NCI-H128 (cell line): ENCODE data around the gene CLMP.

Experiments used
- DNase-seq: peaks from one replicate; lab custom pipeline; 2025; ENCODE audit not compliant: unreplicated experiment; lab: John Stamatoyannopoulos, UW

The CLMP gene

DNA sequence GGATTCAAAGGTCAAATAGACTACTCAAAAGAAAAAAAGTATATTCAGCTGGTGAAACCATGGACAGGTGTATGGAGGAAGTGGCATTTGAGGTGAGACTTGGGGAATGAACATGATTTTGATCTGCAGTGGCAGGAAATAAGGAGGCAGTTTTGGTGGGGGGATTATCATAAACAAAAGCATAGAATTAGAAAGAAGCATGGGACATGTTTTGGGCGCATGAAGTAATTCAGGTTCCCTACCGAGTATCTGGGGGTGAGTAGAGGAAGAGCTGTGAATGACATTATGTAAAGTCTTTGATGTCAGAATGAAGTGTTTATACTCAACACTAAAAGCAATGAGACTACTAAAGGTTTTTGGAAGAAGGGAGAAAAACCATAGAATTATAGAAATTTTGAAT lies 3.1 kb downstream of the CLMP start:
- DNase-seq = no peak

DNA sequence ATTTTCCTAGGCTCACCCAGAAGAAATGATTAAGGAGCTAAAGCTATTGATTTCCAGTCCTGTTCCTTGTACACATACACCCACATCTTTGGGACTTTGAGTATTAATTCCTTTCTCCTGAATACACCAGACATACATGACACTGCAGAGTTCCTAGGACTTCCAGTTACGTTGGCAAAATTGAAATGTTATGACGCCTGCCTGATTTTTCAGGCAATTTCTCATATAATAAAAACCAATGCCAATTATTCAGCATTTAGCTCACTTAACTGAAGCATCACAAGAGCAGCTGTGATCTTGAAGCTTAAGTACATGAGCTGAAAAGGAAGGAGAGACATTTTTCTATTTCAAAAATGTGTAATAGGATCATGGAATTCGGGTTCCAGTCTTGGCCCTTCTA lies 4.5 kb downstream of the CLMP start:
- no peak for DNase-seq

DNA sequence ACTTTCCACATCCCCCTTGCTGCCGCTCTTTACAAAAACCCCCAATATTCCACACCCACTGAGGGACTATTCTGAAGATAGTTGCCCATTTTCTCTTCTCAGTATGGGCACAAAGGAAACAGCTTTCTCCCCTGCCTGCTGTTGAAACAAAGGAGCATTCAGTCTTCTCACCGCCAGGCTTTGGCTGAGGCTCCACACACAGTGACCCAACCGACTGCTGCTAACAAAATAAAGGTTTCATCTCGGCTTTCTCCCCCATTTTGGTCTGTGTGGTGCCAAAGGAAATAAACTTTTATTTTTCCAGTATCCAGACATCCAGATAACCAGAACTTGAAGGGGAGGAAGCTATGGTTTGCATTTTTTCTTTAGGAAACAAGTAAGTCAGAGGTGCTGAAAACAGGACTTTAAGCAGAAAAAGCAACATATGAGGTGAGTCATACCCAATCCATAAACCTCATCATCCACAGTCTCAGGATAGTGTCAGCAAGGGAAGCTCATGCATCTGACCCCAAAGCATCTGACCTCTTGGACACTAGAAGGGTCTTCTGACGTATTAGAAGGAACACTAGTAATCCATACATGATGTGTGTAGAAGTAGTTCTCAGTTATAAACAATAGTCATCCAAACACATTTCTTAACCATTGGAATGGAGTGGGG lies 6.4 kb downstream of the CLMP start:
- no peak for DNase-seq

DNA sequence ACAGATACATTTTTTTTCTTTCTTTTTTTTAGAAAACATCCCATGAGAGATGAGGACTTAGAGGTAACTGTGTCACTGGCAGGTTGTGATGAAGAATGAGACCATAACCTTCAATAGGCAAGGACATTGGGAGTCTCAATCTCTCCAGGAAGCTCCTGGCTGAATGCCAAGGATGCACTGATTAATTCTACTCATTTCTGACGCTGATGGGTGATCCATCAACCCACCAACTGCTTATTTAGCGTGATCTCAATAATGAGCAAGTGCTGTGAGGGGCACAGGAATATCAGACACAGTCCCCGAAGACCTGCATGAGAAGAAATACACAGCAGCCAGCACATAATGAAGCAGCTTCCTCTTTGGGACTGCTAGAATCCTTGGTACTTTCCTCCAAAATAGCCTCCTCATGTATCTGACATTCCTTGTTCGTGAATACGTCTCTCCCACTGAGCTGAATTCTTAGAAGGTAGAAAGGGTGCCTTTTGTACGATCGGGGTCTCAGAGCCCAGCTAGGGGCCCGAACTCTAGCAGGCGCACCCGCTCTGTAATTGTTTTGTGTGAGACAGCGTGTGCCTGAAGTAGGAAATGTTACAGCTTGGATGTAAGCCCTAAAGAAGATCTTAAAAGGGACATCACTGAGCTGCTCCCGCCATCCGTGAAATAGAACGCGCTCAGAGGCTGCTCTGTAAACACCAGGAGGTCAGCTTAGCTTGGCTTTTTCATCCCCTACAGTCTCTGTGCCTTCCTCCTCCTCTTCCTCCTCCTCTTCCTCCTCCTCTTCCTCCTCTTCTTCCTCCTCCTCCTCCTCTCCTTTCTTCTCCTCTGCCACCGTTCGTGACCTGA lies 7.2 kb downstream of the CLMP start:
- no peak for DNase-seq

DNA sequence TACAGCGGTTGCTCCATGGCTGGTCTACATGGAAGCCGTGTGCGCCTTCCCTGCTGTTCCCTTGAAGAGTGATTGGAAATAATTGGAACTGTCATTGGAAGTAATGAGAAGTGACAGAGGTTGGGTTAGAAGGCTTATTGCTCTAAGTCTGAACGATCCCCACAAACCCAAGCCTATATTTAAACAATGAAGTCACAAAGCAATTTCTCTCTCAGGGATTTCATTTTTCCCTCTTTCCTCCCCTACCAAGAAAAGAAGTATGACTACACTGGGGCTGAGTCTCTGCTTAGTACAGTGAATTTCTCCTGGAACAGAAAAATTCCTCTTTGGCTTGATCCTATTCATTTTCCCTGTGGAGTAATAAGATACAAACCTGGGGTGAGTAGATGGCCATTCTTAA lies 7.8 kb downstream of the CLMP start:
- no peak for DNase-seq

DNA sequence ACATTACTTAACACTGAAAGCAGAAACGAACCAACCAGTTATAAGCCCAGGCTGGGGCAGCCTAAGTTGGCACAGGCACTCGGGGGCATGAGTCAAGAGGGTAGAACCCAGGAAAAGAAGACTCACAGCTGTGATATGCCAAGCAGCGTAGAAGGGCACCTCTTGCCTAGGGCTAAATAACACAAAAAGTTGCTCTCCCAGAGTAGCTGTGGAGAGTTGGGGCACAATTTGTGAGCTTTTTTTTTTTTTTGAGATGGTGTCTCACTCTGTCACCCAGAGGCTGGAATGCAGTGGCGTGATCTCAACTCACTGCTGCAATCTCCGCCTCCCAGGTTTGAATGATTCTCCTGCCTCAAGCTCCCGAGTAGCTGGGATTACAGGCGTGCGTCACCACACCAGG lies 8.8 kb downstream of the CLMP start:
- no peak for DNase-seq

DNA sequence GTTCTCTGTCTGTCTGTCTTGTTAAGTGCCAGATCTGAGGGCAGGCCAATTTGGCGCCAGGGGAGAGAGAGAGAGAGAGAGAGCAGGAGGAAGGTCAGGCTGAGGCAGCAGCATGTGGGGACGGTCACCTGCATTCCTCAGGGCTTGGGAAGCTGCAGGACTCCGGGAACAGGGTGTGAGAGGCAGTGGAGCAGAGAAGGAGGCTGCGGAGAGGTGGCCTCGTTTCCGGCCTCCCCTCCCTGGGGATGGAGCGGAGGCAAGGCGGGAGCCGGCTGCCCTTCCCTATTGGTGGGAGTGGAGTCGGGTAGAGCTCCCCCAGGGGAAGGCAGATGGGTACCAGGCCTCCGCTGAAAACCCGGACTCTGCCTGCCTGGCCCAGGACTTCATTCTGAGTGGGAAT lies 9.7 kb downstream of the CLMP start:
- no peak for DNase-seq

DNA sequence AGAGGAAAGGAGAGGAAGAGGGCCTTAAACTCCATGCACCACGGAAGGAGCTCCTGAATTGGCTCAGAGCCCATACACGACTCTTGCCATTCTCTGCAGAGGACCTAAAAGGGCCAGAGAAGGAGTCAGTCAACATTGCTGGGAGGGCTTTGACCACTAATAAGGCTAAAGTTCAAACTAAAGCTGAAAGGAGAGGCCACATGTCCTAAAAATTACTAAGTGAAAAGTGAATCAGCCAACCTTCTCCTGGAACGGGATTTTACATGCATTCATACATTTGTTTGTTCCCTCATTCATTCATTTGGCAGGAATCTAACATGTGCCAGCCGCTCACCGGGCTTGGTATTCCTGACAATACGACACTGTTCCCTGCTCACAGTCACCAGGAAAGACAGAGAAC lies 10.5 kb downstream of the CLMP start:
- DNase-seq = no peak

DNA sequence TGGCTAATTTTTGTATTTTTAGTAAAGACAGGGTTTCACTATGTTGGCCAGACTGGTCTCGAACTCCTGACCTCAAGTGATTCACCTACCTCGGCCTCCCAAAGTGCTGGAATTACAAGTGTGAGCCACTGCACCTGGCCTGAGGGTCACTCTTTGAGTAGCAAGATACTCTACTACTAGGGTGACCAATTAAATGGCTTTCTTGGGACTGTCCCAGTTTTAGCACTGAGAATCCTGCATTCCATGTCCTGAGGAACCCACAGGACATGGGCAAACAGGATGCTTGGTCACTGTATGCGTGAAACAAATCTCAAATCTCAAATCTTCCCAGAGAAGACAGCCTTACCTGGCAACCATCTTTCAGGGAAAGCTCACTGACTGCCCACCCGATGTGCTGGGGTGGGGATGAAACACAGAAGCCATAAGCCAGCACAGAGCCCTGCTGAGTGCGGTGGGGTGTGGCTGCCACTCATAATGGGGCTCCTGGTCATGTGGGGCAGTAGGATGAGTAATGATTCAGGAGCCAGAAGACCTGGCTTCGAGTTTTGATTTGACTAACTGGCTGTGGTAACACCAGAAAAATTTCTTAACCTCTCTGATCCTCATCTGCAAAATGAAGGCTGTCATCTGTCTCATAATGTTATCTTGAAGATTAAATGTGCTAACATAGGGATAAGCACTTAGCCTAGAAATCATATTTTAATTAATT lies 11.5 kb downstream of the CLMP start:
- DNase-seq = no peak

DNA sequence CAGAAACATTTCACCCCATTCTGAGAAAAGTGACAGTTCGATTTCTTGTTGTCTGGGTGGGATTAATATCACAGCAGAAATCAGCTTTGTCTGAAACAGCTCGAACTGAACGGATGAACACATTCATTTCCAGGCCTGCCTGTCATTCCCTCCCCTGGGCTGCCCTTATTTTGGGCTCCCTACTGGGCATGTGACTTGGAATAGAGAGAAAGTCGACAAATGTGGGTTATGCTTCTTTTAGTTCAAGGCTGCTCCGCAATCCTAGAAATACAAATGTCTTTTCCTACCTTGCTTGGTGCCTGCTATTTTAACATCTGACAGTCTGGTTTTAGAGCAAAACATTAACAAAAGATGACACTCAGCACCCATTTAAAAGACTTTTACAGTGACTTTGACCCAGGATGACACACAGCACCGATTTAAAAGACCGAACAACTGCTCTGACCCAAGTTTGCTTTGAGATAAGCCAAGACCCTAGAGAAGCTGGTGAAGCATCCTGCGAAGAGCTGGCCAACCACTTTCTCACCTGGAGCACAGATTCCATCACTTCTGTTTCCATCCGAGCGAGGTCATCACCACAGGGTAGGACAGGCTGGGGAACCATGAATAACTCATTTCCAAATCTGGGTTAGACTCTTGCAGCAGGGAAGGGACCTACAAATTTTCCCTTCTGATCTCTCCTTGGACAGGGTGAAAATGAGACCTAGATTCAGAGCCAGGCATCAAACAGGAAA lies 13.1 kb downstream of the CLMP start:
- no peak for DNase-seq

DNA sequence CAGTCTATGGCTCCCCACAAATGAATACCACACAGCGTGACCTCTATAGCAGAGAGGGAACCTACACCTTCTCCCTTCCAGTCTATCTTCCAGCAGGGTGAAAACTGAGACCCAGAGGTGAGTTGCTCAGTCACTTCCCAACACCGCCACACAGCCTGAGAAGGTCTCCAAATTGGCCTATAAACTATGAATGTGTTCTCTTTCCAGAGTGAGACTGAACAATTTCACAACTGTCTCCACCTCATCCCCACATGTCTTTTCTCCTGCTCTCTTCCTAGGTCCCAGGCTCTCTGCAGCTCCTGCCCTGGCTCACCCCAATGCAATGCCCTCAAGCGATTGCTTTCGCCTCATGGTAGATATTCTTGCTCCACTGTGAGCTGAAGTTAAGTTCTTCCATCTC lies 14.0 kb downstream of the CLMP start:
- no peak for DNase-seq

DNA sequence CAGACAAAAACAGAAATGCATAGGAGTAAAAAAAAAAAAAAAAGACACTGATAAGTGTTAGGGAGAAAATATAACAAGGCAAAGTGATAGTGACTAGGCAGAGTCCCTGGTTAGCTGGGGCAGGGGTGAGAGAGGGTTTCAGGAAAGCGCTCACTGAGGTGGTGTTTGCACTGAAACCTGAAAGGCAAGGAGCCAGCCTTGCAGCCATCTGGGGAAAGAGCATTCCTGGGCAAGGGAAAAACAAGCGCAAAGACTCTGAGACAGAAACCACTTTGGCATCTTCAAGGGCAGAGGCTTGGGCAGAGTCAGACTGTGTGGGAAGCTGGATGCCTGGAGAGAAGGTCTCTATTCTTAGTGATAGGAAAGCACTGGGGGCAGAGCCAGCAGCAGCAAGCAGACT lies 14.5 kb downstream of the CLMP start:
- DNase-seq = no peak

DNA sequence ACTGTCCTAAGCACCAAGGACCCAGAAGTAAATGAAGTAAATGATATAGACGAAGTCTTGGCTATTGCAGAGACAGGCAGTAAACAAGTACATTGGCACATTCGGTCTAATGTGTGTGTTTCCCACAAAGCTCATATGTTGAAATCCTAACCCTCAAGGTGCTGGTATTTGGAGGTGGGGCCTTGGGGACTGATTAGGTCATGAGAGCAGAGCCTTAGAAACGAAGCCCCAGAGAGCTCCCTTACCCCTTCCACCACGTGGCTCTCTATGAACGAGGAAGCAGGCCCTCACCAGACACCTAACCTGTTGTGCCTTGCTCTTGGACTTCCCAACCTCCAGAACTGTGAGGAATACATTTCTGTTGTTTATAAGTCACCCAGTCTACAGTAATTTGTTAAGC lies 14.9 kb downstream of the CLMP start:
- no peak for DNase-seq

DNA sequence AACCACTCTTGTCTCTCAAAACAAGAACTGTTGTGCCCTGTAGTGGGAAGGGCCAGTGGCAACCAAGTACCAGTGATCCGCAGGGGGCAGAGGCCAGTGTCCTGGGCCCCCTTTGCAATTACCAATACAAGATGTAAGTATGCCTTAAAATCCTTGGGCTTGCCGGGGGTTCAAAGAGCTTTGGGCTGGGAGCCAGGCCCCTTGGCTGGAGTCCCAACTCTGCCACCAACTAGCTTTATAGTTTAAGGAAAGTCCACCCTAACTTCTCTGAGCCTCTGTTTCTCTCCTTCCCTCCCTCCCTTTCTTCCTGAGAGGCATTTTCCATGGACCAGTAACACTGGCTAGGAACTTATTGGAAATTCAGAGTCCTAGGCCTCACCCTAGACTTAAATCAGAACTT lies 15.5 kb downstream of the CLMP start:
- DNase-seq = no peak

DNA sequence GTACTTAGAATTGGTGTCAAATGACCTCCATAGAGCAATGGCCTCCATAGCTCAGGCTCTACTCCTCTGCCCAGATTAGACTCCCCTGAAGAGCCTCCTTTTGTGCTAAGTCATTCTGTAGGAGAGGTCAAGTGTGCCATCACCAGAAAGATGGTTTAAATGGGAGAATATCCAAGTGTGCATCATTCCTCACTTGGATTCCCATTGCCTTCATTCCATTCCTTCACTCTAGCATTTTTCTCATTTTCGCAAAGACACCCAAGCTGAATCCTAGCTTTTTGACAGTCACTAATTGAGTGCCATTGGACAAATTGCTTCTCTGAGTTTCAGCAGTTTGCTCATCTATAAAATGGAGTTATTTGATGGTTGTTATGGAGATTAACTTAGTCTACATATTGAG lies 16.9 kb downstream of the CLMP start:
- DNase-seq = no peak

DNA sequence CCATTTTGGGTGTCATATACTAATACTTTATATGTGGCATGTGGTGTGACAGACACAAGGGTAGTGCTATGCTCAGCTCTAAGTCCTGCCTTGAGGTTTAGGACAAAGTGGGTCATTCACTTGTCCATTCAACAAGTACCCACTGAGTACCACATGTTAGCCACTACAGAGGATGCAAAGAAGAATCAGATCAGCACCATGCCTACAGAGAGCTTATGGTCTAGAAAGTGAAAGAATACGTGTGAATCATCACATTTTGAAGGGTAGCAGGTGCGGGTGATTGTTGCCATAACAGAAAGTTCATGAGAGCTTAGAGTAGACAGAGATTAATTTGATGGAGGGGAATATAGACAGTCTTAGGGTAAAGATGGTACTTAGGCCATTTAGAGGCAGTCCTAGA lies 18.3 kb downstream of the CLMP start:
- no peak for DNase-seq

DNA sequence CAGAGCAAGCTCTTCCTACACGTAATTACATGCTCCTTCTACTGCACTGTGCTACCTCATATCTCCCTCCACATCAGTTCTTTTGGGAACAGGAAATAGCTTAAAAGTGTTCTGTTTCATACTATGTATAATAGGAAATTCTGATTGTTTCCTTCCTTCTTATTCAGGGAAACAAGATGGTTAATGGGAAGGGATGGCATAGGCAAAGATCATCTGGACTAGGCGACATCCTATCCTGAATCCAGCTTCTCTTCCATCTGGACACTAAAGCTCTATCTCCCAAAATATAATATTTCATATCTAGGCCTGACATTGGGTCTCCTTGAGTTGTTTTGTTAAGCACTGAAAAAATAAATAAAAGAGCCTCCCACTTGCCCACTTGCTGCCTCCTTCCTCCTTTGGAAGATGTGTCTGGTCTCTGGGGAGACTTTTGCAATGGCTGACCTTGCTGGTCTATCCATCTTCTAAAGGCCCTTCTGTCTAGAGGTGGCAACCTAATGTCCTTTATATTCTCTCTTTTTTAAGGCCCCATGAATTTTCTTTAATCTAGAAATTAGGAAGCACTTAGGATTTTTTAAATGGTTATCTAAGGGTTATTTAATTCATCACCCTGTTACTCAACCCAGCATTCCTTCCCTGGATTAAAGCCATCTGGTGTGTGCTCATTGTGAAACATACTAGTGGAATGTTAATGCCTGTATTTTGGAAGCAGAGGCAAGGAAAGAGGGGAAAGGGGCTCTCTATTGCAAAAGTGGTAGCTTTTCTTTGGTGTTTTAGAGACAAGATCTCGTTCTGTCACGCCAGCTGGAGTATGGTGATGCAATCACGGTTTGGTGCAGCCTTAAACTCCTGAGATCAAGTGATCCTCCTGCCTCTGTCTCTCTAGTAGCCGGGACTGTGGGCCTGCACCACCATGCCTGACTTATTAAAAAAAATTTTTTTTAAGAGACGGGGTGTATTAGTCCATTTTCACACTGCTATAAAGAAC lies 20.6 kb downstream of the CLMP start:
- DNase-seq = no peak

DNA sequence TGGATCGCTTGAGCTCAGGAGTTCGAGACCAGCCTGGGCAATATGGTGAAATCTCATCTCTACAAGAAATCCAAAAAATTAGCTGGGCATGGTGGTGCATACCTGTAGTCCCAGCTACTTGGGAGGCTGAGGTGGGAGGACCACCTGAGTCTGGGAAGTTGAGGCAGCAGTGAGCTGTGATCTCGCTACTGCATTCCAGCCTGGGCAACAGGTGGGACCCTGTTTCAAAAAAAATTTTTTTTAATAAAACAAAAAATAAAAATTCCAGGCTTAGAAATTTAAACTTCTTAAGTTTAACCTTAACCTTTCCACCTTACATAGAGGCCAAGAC lies 21.2 kb downstream of the CLMP start:
- no peak for DNase-seq

DNA sequence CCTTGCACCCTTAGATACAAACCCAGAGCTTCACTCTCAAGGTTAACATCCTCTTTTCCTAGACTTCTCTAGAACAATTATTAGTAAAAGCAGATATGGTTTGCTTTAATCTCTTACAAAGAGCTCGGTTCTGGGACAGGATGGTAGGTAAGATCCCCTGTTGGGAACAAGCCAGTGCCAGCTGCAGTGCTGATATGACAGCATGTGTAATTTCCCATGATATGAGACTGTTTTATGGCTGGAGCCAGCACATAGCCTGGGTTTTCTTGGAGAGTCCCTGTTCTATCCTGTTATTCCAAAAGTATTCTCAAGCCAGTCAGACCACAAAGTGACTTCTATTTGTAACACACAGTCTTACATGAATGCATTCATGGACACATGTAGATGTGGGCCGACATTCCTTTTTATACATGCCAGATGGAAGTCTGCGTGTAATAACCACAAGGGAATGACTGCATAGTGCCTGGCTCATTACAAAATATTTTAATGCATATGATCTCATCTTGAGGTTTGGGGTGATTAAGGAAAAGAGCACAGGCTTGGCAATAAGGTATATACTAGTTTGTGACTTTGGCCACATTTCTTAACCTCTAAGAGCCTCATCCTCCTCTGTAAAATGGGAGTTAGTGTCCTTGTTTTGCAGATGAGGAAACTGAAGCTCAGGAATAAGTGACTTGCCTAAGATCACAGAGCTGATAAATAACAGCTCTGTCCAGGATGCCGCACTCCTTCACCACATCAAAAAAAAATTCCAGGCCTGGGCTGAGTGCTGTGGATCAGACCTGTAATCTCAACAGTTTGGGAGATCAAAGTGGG lies 21.8 kb downstream of the CLMP start:
- no peak for DNase-seq

DNA sequence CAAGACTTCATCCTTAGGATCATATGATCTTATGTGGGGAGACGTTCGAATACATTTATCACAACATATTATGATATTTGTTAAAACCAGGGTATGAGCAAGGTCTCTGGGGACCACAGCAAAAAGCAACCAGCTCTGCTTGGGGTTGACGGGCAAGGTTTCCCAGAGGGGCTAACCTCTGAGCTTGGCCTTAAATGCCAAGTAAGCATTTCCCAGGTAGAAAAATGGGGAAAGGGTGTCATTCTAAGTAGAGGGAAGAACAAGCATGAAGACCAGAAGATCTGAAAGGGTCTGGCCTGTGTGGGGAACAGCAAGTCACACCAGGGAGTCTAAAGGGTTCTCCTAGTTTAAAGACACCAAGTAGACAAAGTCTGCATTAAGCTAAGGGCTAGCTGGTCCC lies 24.1 kb downstream of the CLMP start:
- no peak for DNase-seq
